G401.6 (cell line): ENCODE measurements around the gene MED13L.
"Not testable (repeated sequence)": the region's sequence is repeated elsewhere in the genome, so short reads cannot be mapped to it uniquely, and the experiment has no call there.

Experiments used
- FAIRE-seq: peaks from 2 replicates; lab custom pipeline; 2012; peaks lifted over from hg19 to GRCh38; lab: Jason Lieb, UNC

The MED13L gene

DNA sequence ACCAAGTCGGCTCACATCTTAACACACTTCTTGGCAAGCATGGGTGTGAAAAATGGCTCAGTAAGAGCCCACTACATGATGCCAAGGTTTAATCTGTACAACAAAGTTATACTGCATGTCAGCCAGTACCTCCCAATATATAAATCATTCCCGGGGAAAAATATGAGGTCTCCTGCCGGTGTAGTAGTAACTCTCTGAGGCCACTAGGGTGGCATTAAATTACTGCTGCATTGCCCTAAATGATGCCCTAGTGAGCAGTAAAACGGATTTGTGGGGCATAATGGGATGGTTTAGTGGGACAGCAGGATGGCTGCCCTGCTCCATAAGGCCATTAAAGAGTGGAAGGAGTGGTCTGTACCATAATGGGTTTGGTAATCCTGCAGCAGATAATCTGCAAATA lies 267.7 kb downstream of the MED13L start:
- FAIRE-seq: no peak

GRCh38 chr12:116006141-116006540 lies 271.4 kb downstream of the MED13L start:
- no peak for FAIRE-seq

DNA sequence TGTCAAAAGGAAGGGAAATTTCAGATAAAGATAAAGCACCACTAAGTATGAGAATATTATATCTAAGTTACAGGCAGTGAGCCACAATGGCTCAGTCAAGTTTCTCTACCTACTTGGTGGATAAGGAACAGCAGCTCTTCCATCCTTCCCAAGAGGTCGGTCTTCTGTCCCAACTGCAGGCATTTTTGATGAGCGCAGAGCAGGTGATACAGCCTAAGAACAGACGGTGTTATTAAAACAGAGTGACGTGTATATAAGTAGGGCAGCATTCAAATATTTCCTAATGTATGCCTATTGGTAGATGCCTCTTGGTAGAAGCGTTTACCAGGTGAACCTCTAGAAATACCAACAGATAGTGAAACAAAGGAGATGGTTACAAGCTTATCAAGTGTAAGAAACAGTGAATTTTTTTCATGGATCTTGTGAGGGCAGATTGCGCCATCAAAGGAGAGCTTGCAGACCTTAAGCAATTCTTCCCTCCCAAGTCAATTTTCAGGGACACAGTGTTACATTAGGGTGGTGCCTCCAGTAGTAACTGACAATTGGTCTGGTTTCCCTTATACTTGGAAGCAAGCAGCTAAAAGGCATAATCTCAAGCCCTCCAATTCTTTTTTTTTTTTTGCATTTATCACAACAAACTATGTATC lies 274.5 kb downstream of the MED13L start:
- no peak for FAIRE-seq

GRCh38 chr12:116000252-116000651 lies 277.2 kb downstream of the MED13L start:
- FAIRE-seq: no peak

DNA sequence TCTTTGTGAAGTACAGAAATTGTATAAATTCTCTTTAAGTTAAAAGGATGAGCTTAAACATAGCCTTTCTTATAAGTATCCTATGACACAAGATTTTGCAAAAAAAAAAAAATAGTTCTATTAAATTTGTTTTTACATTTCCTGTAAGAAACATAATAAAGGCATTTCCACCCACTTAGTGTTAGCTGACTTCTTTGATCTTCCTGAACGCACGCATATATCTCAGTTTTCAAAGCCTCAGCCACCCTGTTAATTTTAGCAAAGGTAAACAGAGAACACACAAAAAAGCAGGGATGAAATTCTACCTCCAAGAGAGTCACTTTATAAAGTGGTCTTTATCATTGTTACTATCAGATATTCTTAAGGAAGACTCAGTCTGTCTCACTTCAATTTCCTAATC lies 277.9 kb downstream of the MED13L start:
- no peak for FAIRE-seq

- peak; percentile 6 for FAIRE-seq
Observed at GRCh38 chr12:115998794-115999478, 278.6 kb downstream of the MED13L start.

DNA sequence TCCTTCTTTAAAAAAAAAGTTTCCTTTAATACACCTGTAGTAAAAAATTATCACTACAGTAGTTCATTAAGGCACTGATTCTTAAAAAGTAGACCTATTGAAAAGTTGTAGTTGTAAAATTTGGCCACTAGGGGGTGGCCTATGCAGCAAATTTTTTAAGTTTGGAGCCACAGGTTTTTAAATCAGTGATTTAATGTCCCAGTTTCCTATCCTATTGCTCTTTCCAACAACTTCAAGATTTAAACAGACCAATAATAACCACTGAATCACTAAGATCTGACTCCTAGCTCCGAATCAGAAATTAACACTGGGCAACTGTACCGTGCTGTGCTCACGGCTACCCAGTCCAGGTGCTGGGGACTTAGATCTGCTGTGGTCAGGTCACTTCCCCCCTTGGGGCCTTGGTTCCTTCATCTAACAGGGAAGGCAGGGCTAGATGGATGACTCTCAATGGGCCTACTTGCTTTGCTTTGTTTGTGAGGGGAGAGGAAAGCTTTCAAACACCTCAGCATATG lies 279.3 kb downstream of the MED13L start:
- peak; percentile 97 for FAIRE-seq

DNA sequence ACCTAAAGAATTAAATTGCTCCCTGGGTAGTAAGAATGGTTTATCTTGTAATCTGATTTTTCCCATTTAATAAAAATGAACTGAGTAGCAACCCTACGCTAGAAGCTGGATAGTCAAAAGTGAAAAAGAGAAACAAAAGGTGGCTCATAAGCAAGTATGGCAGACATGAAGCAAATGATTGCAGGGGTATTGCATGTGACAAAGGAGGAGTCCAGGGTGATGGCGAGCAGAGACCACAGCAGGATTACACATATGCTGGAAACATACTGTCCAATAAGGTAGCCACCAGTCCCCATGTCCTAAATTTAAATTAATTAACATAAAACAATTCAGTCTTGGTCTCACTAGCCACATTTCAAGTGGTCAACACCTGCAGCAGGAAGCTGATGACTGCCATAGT lies 283.8 kb downstream of the MED13L start:
- no peak for FAIRE-seq

GRCh38 chr12:115990241-115990640 lies 287.3 kb downstream of the MED13L start:
- FAIRE-seq: no peak

- no peak for FAIRE-seq
Observed at GRCh38 chr12:115988625-115989563, 288.6 kb downstream of the MED13L start.

DNA sequence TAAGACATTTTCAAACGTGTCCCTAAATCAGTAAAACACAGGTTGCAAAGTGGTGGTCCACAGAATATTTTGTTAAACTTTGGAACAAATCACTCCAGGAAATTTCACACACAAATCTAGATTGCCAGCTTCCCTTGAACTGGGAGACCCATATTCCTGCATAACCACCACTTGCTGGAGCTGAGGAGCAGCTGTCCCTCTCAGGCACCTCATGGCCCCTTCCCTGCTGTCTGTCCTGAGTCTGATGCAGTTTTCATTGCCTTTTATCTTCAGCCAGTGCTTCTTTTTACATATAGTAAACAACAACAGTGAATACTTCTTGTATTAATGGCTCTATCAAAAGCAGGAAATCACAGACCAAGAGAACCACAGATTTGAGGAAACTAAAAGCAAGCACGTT lies 289.3 kb downstream of the MED13L start:
- FAIRE-seq: no peak

- FAIRE-seq: no peak
Observed at GRCh38 chr12:115984616-115985015, 292.9 kb downstream of the MED13L start.

- FAIRE-seq: no peak
Observed at GRCh38 chr12:115983226-115983798, 294.2 kb downstream of the MED13L start.

DNA sequence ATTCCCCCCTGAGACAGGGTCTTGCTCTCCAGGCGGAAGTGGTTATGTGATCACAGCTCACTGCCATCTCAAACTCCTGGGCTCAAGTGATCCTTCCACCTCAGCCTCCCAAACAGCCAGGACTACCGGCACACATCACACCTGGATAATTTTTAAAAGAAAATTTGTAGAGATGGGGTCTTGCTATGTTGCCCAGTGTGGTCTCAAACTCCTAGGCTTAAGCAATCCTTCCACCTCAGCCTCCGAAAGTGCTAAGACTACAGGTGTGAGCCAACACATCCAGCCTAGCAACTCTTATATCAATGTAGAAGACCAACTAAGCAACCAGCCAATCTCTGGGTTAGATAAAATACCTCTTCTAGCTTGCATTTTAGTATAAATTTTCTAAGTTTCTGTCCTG lies 297.2 kb downstream of the MED13L start:
- no peak for FAIRE-seq

DNA sequence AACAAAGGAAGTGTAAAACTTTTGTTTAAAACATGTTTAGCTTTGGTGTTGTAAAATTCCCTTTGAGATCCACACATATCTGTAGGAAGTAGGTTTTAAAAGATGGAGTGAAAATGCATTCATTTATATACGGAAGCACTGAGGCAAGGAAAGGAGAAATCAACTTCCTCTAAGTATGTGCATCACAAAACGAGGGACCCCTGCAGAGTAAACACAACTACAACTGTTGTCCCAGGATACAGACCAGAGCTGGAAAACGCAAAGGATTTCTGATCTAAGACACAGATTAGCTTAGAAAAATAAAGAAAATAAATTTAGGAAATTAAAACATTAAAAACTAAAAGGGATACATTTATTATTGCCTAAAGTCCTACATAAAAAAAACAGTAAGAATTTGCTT lies 297.6 kb downstream of the MED13L start:
- no peak for FAIRE-seq

GRCh38 chr12:115979351-115979750 lies 298.1 kb downstream of the MED13L start:
- FAIRE-seq: no peak

DNA sequence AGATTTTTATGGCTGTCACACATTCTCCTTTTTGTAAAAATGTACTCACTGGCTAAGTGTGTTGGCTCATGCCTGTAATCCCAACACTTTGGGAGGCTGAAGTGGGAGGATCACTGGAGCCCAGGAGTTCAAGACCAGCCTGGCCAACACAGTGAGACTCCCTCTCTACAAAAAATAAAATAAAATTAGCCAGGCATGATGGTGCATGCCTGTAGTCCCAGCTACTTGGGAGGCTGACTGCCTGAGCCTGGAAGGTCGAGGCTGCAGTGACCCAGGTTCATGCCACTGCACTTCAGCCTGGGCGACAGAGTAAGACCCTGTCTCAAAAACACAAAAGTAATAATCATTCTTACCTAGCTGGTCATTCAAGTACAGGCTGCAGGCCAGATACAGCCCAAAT lies 300.7 kb downstream of the MED13L start:
- not testable (repeated sequence) for FAIRE-seq

GRCh38 chr12:115975411-115975810 lies 302.1 kb downstream of the MED13L start:
- no peak for FAIRE-seq

DNA sequence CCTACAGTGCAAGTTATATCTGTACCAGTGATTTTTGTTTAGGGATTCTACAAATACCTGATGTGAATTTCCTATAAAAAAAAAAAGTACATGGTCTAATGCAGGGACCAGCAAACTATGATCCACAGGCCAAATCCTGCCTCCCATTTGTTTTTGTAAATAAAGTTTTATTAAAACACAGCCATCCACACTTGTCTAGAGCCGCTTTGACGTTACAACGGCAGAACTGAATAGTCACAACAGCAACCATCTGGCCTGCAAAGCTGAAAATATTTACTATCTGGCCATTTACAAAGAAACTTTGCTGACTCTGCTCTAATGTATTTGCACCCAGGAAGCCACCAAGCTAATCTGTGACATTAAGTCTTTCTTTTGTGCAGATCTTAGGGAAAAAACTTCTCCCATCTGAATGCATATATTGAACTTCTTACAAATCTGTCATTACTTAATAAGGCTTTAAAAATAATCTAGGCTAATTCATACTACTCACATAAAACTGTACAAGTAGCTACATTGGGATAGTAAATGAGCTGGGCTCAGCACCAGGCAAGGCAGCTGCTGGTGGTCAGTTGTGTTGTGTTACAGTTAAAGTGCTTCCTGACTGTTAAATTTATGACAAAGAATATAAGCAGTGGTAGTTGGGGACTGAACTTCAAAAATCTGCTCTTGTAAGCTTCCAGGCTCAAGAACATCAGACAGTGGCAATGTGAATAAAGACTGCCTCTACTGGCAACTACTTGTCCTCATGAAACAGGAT lies 303.3 kb downstream of the MED13L start:
- no peak for FAIRE-seq

DNA sequence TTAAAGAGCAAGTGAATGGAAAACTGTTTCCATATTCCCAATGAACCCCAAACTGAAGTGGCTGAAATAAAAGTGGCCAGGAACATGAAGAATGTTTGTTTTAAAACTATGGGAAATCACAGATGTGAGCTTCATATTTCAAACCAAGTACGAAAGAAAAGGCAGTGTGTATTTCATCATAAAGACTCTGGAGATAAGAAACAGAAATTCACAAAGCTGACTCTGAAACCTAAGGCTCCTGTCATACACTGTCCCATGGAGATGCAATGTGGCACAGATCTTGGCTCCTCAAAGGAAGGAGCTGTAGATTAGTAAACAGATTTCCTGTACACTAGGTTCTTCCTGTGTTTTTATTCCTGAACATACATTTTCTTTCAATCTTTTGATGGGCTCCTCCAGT lies 304.4 kb downstream of the MED13L start:
- FAIRE-seq: no peak

GRCh38 chr12:115972241-115972640 lies 305.3 kb downstream of the MED13L start:
- no peak for FAIRE-seq

DNA sequence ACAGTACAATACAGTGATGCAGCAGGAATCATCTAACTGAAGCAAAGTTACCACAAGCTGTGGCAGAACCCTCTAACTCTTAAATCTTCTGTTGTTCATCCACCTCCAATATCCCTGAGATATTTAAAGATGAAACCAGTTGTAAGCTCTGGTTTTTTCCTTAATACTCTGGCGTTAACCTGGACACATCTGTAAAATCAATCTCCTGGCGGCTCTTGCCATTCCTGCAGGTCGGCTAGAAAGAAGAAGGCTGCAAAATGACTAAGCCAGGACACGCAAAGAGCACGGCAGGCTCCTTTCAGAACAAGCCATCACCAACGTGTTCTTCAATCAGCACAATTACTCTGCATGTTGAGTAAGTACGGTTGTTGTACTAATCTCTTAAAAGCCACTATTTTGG lies 309.3 kb downstream of the MED13L start:
- FAIRE-seq: no peak
